Measurements from ENCODE around the gene JAKMIP2. TPM values are rescaled to one million over a fixed set of nuclear protein-coding genes. Genes with fewer than 3 reads are reported as not detected.

The JAKMIP2 gene
- total and polyA plus RNA-seq, 2 experiments from 2014 or later, result 0.23 TPM; not detected in 1

GRCh38 chr5:147552897-147553296, 229.6 kb downstream of the JAKMIP2 start:
- Histone ChIP-seq H3F3A (ENCODE audit: insufficient read depth) (peaks cover 17% of the 10 kb centered on the region), H3K4me2 (ENCODE audit: unreplicated experiment) (no peak overlapping the region), H4K20me1 (ENCODE audit: insufficient read depth) (no peaks in the 10 kb centered on the region), H3K79me2 (ENCODE audit: insufficient read depth) (no peaks in the 10 kb centered on the region), H3K9me3 (ENCODE audit: low read depth) (no peaks in the 10 kb centered on the region), H3K4me1 (ENCODE audit: insufficient read depth) (peaks cover 14% of the 10 kb centered on the region), H3K4me3 (no peak overlapping the region), H3K9me2 (ENCODE audit: insufficient read depth) (no peaks in the 10 kb centered on the region), H2AFZ (no peak overlapping the region), H3K36me3 (ENCODE audit: low read depth) (no peaks in the 10 kb centered on the region), H3K9ac (no peak overlapping the region), H3K27ac (no peak overlapping the region), H3K27me3 (replicated peaks; ENCODE audit: insufficient read depth) (no peaks in the 10 kb centered on the region)
- no peak for TF ChIP-seq EZH2phosphoT487 (IDR thresholded peaks at IDR 0.05; ENCODE audit: insufficient read depth, low read depth)
- no peak for TF ChIP-seq EZH2 (IDR thresholded peaks at IDR 0.05; ENCODE audit: insufficient read depth, poor library complexity, severe bottlenecking)
- DNase-seq, result no peak
- WGBS, 2 experiments (ENCODE audit: low coverage in 1 of 2, low lambda C conversion rate in 2 of 2, missing lambda C conversion rate in 2 of 2), result 72 to 85% methylated on average over 4 of the region's 4 CpGs
- in situ Hi-C loops (cut with MboI), result loop anchor here (10.0 to 25.0 kb wide), 2 partner anchors 158 to 1016 kb away; no protein-coding TSS in a partner anchor

- Histone ChIP-seq H3K4me3 (no peak overlapping the region), H3K27ac (no peak overlapping the region), H3K9me2 (ENCODE audit: insufficient read depth) (no peaks in the 10 kb centered on the region), H3K4me2 (ENCODE audit: unreplicated experiment) (no peak overlapping the region), H3K79me2 (ENCODE audit: insufficient read depth) (no peaks in the 10 kb centered on the region), H2AFZ (no peak overlapping the region), H4K20me1 (ENCODE audit: insufficient read depth) (no peaks in the 10 kb centered on the region), H3F3A (ENCODE audit: insufficient read depth) (peaks cover 17% of the 10 kb centered on the region), H3K36me3 (ENCODE audit: low read depth) (no peaks in the 10 kb centered on the region), H3K4me1 (ENCODE audit: insufficient read depth) (peaks cover 14% of the 10 kb centered on the region), H3K9ac (no peak overlapping the region), H3K9me3 (ENCODE audit: low read depth) (no peaks in the 10 kb centered on the region), H3K27me3 (replicated peaks; ENCODE audit: insufficient read depth) (no peaks in the 10 kb centered on the region)
- in situ Hi-C loops (cut with MboI), result loop anchor here (10.0 to 25.0 kb wide), 2 partner anchors 157 to 1014 kb away; no protein-coding TSS in a partner anchor
- DNase-seq, result no peak
- no peak for TF ChIP-seq EZH2phosphoT487 (IDR thresholded peaks at IDR 0.05; ENCODE audit: insufficient read depth, low read depth)
- TF ChIP-seq EZH2 (IDR thresholded peaks at IDR 0.05; ENCODE audit: insufficient read depth, poor library complexity, severe bottlenecking), result no peak
- WGBS, 2 experiments (ENCODE audit: low coverage in 1 of 2, low lambda C conversion rate in 2 of 2, missing lambda C conversion rate in 2 of 2), result 92 to 97% methylated on average over 1 of the region's 1 CpG
Observed at GRCh38 chr5:147551677-147552076, 230.9 kb downstream of the JAKMIP2 start.

- WGBS, 2 experiments (ENCODE audit: low coverage in 1 of 2, low lambda C conversion rate in 2 of 2, missing lambda C conversion rate in 2 of 2), result 8 to 14% methylated on average over 3 of the region's 3 CpGs
- TF ChIP-seq EZH2 (IDR thresholded peaks at IDR 0.05; ENCODE audit: insufficient read depth, poor library complexity, severe bottlenecking), result no peak
- TF ChIP-seq EZH2phosphoT487 (IDR thresholded peaks at IDR 0.05; ENCODE audit: insufficient read depth, low read depth), result no peak
Observed at GRCh38 chr5:147547730-147548129, 234.8 kb downstream of the JAKMIP2 start.

GRCh38 chr5:147544556-147544955, 238.0 kb downstream of the JAKMIP2 start:
- Histone ChIP-seq H4K20me1 (ENCODE audit: insufficient read depth) (no peaks in the 10 kb centered on the region), H3K27ac (no peak overlapping the region), H3K4me2 (ENCODE audit: unreplicated experiment) (no peak overlapping the region), H3K9ac (no peak overlapping the region), H3K4me3 (no peak overlapping the region), H3K36me3 (ENCODE audit: low read depth) (no peaks in the 10 kb centered on the region), H3K4me1 (ENCODE audit: insufficient read depth) (no peaks in the 10 kb centered on the region), H3K9me3 (ENCODE audit: low read depth) (no peaks in the 10 kb centered on the region), H3K27me3 (replicated peaks; ENCODE audit: insufficient read depth) (no peaks in the 10 kb centered on the region), H3F3A (ENCODE audit: insufficient read depth) (no peaks in the 10 kb centered on the region; the same call in 1 of the 2 replicates), H3K9me2 (ENCODE audit: insufficient read depth) (no peaks in the 10 kb centered on the region), H3K79me2 (ENCODE audit: insufficient read depth) (no peaks in the 10 kb centered on the region), H2AFZ (no peak overlapping the region)
- in situ Hi-C loops (cut with MboI), result no loop called here
- WGBS, 2 experiments (ENCODE audit: low coverage in 1 of 2, low lambda C conversion rate in 2 of 2, missing lambda C conversion rate in 2 of 2), result 89 to 92% methylated on average over 5 of the region's 5 CpGs
- TF ChIP-seq EZH2 (IDR thresholded peaks at IDR 0.05; ENCODE audit: insufficient read depth, poor library complexity, severe bottlenecking) (no peak), EZH2phosphoT487 (IDR thresholded peaks at IDR 0.05; ENCODE audit: insufficient read depth, low read depth) (no peak)
- DNase-seq, result no peak

More at GRCh38 chr5:147547730-147548129, 234.8 kb downstream of the JAKMIP2 start:
- Histone ChIP-seq H3F3A (ENCODE audit: insufficient read depth) (no peaks in the 10 kb centered on the region; the same call in 1 of the 2 replicates), H3K27me3 (replicated peaks; ENCODE audit: insufficient read depth) (no peaks in the 10 kb centered on the region), H2AFZ (peak overlapping the region; percentile 52), H3K36me3 (ENCODE audit: low read depth) (no peaks in the 10 kb centered on the region), H4K20me1 (ENCODE audit: insufficient read depth) (no peaks in the 10 kb centered on the region), H3K4me2 (ENCODE audit: unreplicated experiment) (no peak overlapping the region), H3K9me2 (ENCODE audit: insufficient read depth) (no peaks in the 10 kb centered on the region), H3K4me1 (ENCODE audit: insufficient read depth) (no peaks in the 10 kb centered on the region), H3K27ac (no peak overlapping the region), H3K79me2 (ENCODE audit: insufficient read depth) (no peaks in the 10 kb centered on the region), H3K4me3 (no peak overlapping the region), H3K9me3 (ENCODE audit: low read depth) (no peaks in the 10 kb centered on the region), H3K9ac (no peak overlapping the region)
- in situ Hi-C loops (cut with MboI), result no loop called here
- peak; percentile 43 for DNase-seq

Measured in GM23248 (cell line).